ENCODE data around the gene ASAP3.

- TF ChIP-seq POLR2A (IDR thresholded peaks at IDR 0.05) (no peak), EP300 (IDR thresholded peaks at IDR 0.05) (no peak), POLR2AphosphoS5 (IDR thresholded peaks at IDR 0.05) (no peak)
- TF ChIP-seq, protein P1, sequence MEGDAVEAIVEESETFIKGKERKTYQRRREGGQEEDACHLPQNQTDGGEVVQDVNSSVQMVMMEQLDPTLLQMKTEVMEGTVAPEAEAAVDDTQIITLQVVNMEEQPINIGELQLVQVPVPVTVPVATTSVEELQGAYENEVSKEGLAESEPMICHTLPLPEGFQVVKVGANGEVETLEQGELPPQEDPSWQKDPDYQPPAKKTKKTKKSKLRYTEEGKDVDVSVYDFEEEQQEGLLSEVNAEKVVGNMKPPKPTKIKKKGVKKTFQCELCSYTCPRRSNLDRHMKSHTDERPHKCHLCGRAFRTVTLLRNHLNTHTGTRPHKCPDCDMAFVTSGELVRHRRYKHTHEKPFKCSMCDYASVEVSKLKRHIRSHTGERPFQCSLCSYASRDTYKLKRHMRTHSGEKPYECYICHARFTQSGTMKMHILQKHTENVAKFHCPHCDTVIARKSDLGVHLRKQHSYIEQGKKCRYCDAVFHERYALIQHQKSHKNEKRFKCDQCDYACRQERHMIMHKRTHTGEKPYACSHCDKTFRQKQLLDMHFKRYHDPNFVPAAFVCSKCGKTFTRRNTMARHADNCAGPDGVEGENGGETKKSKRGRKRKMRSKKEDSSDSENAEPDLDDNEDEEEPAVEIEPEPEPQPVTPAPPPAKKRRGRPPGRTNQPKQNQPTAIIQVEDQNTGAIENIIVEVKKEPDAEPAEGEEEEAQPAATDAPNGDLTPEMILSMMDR (IDR thresholded peaks at IDR 0.05), result no peak
These were observed 84.8 kb downstream of the ASAP3 start for GRCh38 chr1:23399229-23399628.
